GM18526 (cell line): ENCODE results near the gene B2M.

ENCODE experiments used
- POLR2A ChIP-seq: IDR thresholded peaks from 3 replicates; pipeline ENCODE4 v1.6.1; 2011; ENCODE audit not compliant: insufficient read length; ENCODE audit errors: extremely low read depth

B2M gene

GRCh38 chr15:44734839-44735481 lies 23.6 kb downstream of the B2M start:
- TF ChIP-seq POLR2A: no peak

DNA sequence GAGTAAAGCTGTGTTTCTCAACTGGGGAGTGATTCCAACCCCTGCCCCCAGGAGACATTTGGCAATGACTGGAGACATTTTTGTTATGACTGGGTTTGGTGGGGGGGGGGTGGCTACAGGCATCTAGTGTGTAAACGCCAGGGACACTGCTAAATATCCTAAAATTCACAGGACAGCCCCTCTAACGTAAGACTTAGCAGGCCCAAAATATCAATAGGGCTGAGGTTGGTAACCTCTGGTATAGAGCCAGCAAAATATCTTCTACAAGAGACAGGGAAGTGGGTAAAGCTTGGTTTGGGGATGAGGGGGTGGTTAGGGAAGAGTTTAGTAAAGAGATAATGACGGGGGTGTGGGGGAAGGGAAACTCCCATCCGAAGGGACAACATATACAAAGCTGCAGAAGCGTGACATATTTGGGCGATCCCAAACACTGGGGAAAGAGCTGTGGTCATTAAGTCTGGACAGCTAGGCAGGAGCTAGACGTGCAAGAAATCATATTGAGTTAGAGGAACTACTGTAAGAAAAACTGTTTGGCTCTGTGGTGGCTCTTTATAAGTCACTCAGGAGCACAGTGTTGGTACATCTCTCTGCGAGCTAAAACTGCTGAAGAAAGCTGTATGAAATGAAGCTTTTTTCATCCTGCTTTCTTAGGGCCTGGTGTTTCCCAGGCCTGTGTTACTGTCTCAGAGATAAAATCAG lies 24.3 kb downstream of the B2M start:
- no peak for TF ChIP-seq POLR2A

DNA sequence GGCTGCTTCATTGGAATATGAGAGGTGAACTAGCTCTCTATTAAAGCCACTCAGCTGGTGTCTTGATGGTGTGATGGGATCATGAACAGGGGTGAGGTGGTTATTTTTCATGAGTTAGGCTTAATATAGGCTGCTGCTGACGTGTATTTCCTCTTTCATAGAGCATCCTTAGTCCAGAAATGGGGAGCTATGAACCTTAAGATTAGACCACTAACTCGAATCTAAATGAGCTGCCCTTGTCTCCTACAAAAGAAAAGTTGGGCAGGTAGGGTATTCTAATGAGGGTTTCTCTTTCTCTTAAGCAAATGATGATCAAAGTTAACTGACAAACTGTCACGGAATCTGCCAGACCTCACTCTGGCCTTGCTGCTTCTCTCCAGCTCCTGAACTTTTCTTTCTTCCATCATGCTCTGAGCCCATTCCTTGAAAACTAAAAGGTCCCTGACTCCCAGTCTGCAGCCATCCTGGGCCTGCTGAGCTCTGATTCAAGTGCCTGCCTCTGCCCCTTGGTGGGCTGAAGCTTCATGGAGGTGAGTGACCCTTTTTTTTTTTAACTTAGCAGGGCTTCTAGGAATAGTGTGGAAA lies 25.0 kb downstream of the B2M start, which contains the start of gene TRIM69:
Gene TRIM69, plus strand, starts transcription at position 348 of the 585 bp plus-strand sequence. Its CDS starts 177 bp downstream, at position 525.
- TF ChIP-seq POLR2A: no peak

GRCh38 chr15:44738340-44738984 lies 27.1 kb downstream of the B2M start:
- TF ChIP-seq POLR2A: no peak

- TF ChIP-seq POLR2A: no peak
Observed at GRCh38 chr15:44753345-44753744, 42.0 kb downstream of the B2M start.

DNA sequence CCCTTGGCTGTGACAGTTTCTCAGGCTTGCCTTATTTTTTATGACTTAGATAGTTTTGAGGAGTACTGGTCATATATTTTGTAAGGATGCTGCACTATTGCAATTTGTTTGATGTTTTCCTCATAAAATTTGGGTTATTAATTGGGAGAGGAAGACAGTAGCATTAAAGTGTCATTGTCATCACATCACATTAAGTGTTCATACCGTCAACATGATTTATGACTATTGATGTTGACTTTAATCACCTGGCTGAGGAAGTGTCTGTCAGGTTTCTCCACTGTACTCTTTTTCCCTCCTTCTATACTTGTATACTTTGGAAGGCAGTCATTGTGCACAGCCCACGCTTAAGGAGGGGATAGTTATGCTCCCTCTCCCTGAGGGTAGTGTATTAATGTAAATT lies 51.9 kb downstream of the B2M start:
- no peak for TF ChIP-seq POLR2A

DNA sequence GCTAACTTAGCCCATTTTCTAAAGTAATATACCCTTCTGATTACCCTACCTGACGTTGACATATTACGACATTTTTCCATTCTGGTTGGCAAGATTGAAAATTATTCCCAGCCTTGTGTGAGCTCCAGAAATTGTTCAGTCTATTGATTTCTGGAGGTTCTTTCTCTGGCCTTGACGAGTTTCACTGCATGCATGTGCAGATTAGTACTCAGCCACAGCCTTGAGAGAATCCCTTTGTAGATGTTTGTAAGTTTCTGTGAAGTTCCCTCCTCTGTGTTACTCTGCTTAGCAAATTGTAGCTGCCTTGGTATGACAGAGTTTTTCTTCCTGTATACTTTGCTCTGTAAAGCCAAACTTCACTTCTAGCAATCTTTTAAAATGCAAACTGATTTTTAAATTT lies 52.5 kb downstream of the B2M start:
- no peak for TF ChIP-seq POLR2A

GRCh38 chr15:44765036-44765435 lies 53.7 kb downstream of the B2M start:
- no peak for TF ChIP-seq POLR2A
